Erythroblast (primary cell): ENCODE data around the gene KIF25.

Source experiments
- GATA1 ChIP-seq: IDR thresholded peaks from 2 replicates; pipeline ENCODE4 v1.6.1; 2011; ENCODE audit warnings: low read depth, mild to moderate bottlenecking, control low read depth, low read length, moderate library complexity
- POLR2A ChIP-seq: IDR thresholded peaks from 2 replicates; pipeline ENCODE4 v1.6.1; 2011; ENCODE audit warnings: mild to moderate bottlenecking, low read length

DNA sequence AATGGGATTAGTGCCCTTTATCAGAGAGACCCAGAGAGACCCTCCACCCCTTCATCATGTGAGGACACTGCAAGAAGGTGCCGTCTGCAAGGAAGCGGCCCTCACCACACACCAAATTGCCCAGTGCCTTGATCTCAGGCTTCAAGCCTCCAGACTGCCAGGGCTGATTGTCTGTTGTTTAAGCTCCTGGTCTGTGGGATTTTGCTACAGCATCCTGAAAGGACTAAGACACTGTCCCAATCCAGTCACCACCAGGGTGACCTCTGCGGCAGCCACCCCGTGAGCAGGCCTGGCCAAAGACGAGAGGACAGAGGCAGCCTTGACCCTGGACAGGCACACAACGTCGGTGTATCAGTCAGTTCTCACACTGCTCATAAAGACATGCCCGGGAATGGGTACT lies 95.1 kb downstream of the KIF25 start:
- TF ChIP-seq GATA1 (no peak), POLR2A (no peak)
